ENCODE measurements around the gene LIMS4.
"Not testable (repeated sequence)": the region's sequence is repeated elsewhere in the genome, so short reads cannot be mapped to it uniquely, and the experiment has no call there.

DNA sequence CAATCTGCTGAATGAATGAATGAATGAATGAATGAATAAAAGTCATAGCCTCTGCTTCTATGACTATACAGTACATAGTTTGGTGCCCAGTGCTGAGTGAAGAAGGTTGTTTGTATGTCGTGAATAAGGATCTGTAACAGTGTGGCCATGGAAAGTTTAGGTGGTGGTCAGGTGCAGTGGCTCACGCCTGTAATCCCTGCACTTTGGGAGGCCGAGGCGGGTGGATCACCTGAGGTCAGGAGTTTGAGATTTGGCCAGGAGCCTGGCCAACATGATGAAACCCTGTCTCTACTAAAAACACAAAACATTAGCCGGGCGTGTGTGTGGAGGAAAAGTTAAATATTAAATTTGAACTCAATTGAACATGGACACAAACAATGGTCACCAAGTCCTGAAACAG is 4.3 kb upstream of the LIMS4 start:
- TF ChIP-seq, protein P1, sequence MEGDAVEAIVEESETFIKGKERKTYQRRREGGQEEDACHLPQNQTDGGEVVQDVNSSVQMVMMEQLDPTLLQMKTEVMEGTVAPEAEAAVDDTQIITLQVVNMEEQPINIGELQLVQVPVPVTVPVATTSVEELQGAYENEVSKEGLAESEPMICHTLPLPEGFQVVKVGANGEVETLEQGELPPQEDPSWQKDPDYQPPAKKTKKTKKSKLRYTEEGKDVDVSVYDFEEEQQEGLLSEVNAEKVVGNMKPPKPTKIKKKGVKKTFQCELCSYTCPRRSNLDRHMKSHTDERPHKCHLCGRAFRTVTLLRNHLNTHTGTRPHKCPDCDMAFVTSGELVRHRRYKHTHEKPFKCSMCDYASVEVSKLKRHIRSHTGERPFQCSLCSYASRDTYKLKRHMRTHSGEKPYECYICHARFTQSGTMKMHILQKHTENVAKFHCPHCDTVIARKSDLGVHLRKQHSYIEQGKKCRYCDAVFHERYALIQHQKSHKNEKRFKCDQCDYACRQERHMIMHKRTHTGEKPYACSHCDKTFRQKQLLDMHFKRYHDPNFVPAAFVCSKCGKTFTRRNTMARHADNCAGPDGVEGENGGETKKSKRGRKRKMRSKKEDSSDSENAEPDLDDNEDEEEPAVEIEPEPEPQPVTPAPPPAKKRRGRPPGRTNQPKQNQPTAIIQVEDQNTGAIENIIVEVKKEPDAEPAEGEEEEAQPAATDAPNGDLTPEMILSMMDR (IDR thresholded peaks at IDR 0.05) = not testable (repeated sequence)
- TF ChIP-seq POLR2A (IDR thresholded peaks at IDR 0.05) = not testable (repeated sequence)

All from heart left ventricle (tissue), 13 donors.